NK-92 (cell line): ENCODE measurements around the gene WWOX.

Source experiments
- DNase-seq: peaks from one replicate; lab custom pipeline; 2025; ENCODE audit not compliant: unreplicated experiment; lab: John Stamatoyannopoulos, UW

Gene WWOX

DNA sequence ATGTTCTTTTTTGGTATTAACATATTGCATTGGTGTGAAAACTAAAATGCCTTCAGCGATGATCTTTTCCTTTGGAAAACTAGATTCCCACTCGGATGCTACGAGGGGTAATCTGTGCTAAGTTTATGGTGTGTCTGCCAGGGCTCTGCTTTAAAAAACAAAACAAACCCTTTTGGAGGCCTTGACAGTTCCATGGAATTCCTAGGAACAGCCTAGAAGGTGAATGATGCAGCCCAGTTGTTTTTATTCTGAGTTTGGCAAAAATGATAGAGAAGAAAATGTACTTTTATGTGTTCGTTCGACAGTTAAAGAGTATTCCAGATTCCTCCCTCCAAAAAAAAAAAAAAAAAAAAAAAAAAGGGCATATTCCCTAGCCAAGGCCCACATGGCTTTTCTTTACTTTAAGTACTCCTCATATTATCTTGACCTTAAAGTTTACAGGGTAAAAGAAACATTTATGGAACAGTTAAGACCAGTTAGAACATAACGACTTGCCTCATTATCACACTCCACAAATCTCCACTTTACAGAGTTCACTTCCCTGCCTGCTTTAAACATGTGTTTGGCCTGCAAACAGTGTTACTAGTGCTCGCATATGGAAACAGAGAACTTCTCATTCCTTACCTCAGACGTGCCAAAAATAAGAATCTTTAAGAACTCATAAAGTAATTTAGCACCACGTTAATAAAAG is 159.1 kb downstream of the WWOX start:
- DNase-seq = no peak

- DNase-seq = no peak
Measured at GRCh38 chr16:78259873-78260272, 160.4 kb downstream of the WWOX start.

GRCh38 chr16:78264642-78265041 is 165.2 kb downstream of the WWOX start:
- DNase-seq = no peak

DNA sequence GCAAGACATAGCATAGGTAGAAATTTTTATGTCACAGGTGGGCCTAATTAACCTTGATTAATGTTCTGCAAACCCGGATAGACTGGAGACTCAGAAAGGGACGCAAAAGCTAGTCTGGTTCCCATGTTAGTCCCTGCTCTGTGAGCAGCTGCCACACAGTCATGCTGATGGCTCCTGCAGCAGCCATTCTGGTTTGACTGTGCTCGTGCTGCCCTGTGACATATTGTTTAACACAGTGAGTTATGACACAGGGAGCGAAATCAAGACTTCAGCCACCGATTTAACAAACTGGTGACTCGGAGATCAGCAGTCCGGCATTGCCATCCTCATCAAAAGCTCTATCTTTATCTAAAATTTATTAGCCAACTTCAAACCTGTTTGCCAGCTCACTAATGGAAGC is 169.8 kb downstream of the WWOX start:
- no peak for DNase-seq

- DNase-seq = no peak
Measured at GRCh38 chr16:78271981-78272380, 172.5 kb downstream of the WWOX start.

DNA sequence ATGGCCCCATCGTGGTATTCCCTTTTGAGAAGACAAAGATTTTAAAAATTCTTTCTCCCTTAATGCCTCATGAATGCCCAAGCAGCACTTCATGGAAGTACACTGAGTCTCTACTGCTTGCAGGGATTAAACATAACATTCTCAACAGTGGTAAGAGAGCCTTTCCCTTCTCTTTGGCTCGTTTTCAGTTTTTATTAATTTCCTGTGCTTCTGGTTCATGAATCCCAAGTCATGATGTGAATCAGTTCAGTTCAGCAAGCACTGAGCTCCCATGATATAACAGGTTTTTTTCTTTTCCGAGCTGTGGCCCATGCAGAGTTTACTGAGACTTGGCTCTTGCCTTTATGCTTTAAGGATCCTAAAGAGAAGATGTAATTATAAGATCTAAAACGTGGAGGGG is 175.3 kb downstream of the WWOX start:
- DNase-seq = no peak

GRCh38 chr16:78275420-78275819 is 176.0 kb downstream of the WWOX start:
- DNase-seq = no peak

GRCh38 chr16:78277321-78278055 is 178.0 kb downstream of the WWOX start:
- DNase-seq = no peak

DNA sequence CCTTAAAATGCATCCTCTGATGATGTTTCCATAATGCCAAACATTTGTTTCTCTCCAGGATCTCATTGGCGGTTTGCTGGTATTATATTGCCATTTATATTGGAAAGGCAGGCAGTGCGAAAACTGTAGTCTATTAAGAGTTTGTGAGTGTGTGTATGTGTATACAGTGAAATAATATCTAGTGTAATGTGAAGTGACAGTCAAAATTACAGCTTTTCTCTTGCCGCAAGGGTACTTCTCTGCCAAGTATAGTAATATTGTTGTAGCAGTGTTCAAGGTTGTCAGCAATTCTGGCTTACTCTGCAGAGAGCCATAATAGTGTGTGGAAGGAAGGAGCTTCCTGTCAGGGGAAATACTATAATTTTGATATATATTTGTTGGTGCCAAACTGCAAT is 178.6 kb downstream of the WWOX start:
- DNase-seq = no peak

- DNase-seq = no peak
Measured at GRCh38 chr16:78281115-78281514, 181.7 kb downstream of the WWOX start.

GRCh38 chr16:78283548-78284251 is 184.2 kb downstream of the WWOX start:
- no peak for DNase-seq

- DNase-seq = no peak
Measured at GRCh38 chr16:78284326-78284725, 184.9 kb downstream of the WWOX start.

GRCh38 chr16:78284957-78285434 is 185.5 kb downstream of the WWOX start:
- DNase-seq = no peak

DNA sequence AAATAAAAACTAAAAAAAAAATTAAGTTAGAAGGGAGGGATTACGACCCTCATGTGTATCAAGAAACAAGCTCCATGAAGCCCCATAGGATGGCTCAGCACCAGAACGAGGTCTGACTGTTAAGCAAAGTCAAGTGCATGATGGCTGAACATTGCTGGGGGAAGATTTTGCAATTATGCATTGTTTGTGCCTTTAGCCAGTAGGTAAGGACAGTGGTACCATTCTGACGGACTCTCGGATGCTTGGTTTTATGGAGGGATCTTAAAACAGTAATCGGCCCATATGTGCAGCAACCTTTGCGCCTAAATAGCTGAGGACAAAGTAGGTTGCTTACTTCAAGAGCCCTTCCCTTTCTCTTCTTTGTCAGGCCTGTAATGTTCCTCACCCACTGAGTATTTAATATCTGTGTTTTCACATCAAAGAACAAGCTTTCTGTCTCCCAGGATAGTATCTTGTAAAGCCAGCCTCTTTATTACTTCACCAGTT is 186.0 kb downstream of the WWOX start:
- DNase-seq = no peak

- DNase-seq = no peak
Measured at GRCh38 chr16:78286065-78286464, 186.6 kb downstream of the WWOX start.

DNA sequence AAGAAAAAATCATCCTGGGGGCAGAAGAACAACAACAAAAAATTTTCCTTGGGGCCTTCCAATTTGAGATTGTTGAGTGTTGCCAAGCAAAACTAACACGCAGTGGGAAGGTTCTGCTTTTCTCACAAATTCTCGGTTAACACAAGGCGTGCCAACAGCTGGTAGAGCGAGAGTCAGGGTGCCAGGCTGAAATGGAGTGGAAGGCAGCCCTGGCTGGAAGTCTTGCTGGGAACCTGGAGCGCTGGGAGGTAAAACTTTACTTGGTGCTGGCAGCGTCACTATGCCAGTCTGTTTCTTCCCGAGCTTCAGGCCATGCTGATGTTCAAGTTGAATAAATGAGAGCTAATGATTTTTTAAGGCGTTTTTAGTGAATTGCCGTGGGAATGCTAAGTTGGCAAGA is 189.4 kb downstream of the WWOX start:
- no peak for DNase-seq

GRCh38 chr16:78289373-78289772 is 189.9 kb downstream of the WWOX start:
- DNase-seq = no peak

- DNase-seq = no peak
Measured at GRCh38 chr16:78289844-78290277, 190.4 kb downstream of the WWOX start.

- DNase-seq = no peak
Measured at GRCh38 chr16:78290395-78290794, 190.9 kb downstream of the WWOX start.

DNA sequence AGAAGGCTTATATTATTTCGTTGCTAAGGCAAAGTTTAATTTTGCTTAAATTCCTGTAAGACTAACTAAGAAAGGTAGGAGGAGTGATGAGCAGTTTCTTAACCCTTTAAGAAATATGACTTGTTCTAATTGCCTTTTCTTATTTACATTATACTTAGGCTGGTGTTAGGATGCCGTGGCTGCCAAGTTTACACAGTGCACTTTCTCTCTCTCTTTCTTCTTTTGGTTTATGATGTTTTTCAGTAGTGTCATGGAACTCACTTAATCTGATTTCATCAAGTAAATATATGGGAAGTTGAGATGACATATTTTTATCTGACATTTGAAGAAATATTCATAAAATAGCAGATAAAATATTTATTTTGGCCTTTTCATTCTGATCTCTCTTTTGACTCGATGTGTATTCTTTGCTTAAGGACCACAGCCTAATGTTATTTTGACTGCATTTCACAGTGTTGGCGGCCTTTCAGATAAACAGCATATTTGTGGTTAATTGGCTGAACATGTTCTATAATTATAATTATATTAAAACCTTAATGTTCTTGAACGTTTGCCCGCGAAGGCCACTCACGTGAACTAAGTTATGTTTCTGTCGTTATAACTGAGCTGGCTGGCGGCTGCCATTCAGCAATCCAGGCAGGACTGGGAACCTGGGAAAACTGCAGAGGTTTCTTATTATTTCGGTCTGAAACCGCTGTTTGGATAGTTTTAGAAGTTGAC is 191.6 kb downstream of the WWOX start:
- no peak for DNase-seq

DNA sequence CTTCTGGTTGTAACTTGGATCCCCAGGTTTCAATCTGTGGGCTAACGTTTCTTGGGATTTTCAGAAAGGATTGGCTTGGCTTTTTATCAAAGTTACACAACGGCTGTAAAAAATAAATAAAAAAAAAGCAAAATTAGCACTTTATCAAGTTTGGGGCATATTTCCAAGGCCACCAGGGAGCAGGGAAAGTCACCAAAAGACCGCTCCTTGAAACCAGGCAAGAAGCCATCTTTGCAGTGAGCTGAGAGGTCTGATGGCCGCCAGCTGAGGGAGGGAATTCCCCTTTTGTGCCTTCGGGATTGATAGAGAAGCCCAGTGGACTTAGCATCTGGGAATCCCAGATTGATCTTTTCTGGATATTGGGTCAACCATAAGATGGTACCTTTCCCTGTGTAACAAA is 192.2 kb downstream of the WWOX start:
- DNase-seq = no peak
